ENCODE data around the gene DCAF15.

Gene DCAF15

DNA sequence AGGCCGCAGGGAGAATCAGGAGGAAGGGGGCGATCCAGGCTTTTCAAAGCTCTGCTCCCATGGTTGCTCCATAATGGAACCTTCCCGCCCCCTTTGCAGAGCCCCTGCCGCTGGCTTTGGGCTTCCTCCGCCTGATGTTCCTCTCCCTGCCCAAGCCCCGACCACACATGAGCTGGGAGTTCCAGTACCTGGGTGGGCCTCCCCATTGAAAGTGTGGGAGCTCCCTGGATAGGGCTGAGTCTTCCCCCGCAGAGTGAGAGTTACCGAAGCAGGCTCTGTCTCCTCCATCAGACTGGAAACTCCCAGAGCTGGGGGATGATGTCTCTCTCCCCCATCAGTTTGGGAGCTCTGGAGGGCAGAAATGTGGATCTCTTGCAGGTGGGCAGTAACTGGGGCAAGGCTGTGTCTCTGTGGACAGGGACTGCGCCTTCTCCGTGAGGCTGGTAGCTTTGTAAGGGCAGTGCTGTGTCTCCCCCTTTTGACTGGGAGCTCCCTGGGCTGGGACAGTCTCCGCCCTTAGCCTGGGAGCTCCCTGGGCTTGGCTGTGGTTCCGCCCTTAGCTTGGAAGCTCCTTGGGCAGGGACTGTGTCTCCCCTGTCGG, 722 bp downstream of the DCAF15 start:
- TF ChIP-seq, protein P1, sequence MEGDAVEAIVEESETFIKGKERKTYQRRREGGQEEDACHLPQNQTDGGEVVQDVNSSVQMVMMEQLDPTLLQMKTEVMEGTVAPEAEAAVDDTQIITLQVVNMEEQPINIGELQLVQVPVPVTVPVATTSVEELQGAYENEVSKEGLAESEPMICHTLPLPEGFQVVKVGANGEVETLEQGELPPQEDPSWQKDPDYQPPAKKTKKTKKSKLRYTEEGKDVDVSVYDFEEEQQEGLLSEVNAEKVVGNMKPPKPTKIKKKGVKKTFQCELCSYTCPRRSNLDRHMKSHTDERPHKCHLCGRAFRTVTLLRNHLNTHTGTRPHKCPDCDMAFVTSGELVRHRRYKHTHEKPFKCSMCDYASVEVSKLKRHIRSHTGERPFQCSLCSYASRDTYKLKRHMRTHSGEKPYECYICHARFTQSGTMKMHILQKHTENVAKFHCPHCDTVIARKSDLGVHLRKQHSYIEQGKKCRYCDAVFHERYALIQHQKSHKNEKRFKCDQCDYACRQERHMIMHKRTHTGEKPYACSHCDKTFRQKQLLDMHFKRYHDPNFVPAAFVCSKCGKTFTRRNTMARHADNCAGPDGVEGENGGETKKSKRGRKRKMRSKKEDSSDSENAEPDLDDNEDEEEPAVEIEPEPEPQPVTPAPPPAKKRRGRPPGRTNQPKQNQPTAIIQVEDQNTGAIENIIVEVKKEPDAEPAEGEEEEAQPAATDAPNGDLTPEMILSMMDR (IDR thresholded peaks at IDR 0.05; ENCODE audit: borderline replicate concordance, insufficient read depth, low read depth, low read length), result no peak
- peak overlapping the region; percentile 83 for H3K4me3 ChIP-seq (ENCODE audit: low read depth, low read length)

DNA sequence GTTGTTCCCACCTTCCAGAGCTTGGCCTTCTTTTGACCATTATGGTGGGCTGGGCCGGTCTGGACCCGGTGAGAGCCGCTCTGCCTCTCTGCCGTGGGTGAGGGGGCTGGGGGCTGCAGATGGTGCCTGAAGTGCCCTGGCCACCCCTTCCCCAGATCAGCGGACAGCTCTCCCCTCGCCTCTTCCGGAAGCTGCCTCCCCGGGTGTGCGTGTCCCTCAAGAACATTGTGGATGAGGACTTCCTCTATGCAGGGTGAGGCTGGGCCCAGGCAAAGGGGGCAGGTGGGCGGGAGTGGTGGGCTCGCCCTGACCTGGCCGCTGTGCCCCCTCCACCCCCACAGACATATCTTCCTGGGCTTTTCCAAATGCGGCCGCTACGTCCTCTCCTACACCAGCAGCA, 1.9 kb downstream of the DCAF15 start:
- TF ChIP-seq, protein P1 (IDR thresholded peaks at IDR 0.05; ENCODE audit: borderline replicate concordance, insufficient read depth, low read depth, low read length), result no peak
- H3K4me3 ChIP-seq (ENCODE audit: low read depth, low read length), result no peak overlapping the region

DNA sequence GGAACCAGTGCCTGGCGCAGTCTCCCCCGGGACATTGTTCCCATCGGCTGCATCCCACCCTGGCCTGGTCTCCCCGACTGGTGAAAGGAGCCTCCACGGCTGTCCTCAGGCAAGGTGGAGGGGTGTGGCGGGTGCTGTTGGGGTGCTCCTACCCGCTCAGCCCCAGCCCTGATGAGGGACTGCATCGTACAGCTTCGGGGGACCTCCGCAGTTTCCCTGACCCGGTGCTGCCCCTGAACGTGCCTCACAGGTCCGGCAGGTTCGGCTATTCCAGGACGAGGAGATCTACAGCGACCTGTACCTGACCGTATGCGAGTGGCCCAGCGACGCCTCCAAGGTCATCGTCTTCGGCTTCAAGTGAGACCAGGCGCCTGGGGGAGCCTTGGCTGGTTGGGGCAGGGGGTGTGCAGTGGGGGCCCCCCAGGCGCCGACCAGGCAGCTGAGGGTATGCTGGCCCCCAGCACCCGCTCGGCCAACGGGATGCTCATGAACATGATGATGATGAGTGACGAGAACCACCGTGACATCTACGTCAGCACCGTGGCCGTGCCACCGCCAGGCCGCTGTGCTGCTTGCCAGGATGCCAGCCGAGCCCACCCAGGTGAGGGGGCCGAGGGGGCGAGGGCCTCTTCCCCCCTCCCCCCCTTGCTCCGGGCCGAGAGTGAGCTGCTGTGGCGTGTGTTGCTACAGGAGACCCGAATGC, 3.5 kb downstream of the DCAF15 start:
- TF ChIP-seq, protein P1 (IDR thresholded peaks at IDR 0.05; ENCODE audit: borderline replicate concordance, insufficient read depth, low read depth, low read length), result no peak
- no peak overlapping the region for H3K4me3 ChIP-seq (ENCODE audit: low read depth, low read length)

DNA sequence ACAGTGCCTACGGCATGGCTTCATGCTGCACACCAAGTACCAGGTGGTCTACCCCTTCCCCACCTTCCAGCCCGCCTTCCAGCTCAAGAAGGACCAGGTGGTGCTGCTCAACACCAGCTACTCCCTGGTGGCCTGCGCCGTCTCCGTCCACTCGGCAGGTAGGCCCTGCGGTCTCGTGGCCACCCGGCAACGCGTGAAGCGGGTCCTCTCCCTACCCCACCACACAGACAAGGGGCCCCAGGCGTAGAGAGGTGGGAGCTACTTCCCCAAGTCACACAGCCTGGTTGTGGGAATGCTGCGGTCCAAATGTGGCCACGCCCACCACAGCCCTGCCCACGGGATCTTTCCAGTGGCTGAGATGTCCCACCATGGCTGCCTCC, 4.0 kb downstream of the DCAF15 start:
- TF ChIP-seq, protein P1 (IDR thresholded peaks at IDR 0.05; ENCODE audit: borderline replicate concordance, insufficient read depth, low read depth, low read length), result no peak
- no peak overlapping the region for H3K4me3 ChIP-seq (ENCODE audit: low read depth, low read length)

DNA sequence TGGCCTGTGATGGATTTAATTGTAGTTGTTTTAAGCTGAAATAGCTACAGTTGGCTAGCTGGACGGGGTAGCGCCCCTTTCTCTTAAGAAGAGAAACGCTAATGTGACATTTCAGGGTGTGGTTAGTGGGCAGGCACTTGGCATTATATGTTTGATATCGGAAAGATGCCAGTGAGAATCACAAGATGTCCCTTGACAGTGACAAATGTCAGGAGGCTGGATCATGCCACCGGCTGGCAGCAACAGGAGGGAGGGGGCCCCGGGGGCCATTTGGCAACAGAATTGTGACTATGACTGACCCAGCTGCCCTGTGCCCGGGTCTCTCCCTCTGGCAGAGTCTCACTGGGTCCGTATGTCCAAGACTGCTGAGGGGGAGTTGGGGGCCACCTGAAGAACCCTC, 4.7 kb downstream of the DCAF15 start:
- no peak overlapping the region for H3K4me3 ChIP-seq (ENCODE audit: low read depth, low read length)
- TF ChIP-seq, protein P1 (IDR thresholded peaks at IDR 0.05; ENCODE audit: borderline replicate concordance, insufficient read depth, low read depth, low read length), result no peak

DNA sequence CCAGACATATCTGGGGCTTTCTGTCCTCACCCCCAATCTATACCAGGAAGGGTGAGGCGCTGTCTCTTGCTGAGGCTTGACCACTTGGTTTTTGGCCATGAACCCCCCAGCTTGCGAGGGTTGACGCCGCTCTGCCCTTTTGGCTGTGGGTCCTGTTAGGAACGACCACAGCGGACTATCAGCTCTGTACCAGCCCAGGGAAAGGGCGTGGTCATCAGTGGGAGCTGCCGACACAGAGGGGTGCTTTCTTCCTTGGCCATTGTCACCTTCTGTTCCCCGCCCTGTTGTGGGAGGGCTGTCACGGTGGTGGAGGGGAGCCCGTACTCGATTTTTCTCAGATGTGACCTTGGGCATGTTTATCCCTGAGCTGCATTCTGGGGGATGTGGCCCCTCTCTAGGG, 5.7 kb downstream of the DCAF15 start:
- TF ChIP-seq, protein P1 (IDR thresholded peaks at IDR 0.05; ENCODE audit: borderline replicate concordance, insufficient read depth, low read depth, low read length), result no peak
- H3K4me3 ChIP-seq (ENCODE audit: low read depth, low read length), result no peak overlapping the region

Data from GM12875 (cell line).